SU-DHL-6 (cell line): ENCODE data around the gene PBX1.

Experiments used
- H2AFZ ChIP-seq: fragments of 200-600 bp; sonication (generic); 2 replicates; pipeline ENCODE4 v1.6.1; 2014; ENCODE audit warnings: low read depth, mild to moderate bottlenecking, moderate library complexity, mixed read lengths, antibody characterized with exemption, low read length; ENCODE audit not compliant: severe bottlenecking
- H3F3A ChIP-seq: fragments of 200-600 bp; shearing (Covaris generic); 2 replicates; pipeline ENCODE4 v1.6.0; 2016; ENCODE audit warnings: antibody characterized with exemption, mild to moderate bottlenecking; ENCODE audit not compliant: insufficient read depth
- H3K27ac ChIP-seq: fragments of 200-600 bp; sonication (generic); 2 replicates; pipeline ENCODE4 v1.5.1; 2016; ENCODE audit warnings: low read depth, mild to moderate bottlenecking, low read length, moderate library complexity, mixed read lengths
- H3K27me3 ChIP-seq: fragments of 200-600 bp; sonication (generic), shearing (Covaris generic); 2 replicates; pipeline ENCODE4 v1.6.0; 2014; ENCODE audit warnings: mild to moderate bottlenecking, low read length
- H3K36me3 ChIP-seq: fragments of 200-600 bp; sonication (generic); 2 replicates; pipeline ENCODE4 v1.6.1; 2014; ENCODE audit warnings: mild to moderate bottlenecking, low read length, mixed read lengths
- H3K4me2 ChIP-seq: fragments of 300-600, 200-600 bp; shearing (Covaris generic), sonication (generic); 2 replicates; pipeline ENCODE4 v1.6.0; 2014; ENCODE audit warnings: low read length, low read depth, mild to moderate bottlenecking; ENCODE audit not compliant: poor library complexity, severe bottlenecking
- H3K4me3 ChIP-seq: fragments of 200-600 bp; sonication (generic); 2 replicates; pipeline ENCODE4 v1.5.1; 2014; ENCODE audit warnings: antibody characterized with exemption, low read length, mild to moderate bottlenecking, mixed read lengths; ENCODE audit not compliant: insufficient read depth, poor library complexity, severe bottlenecking
- H3K79me2 ChIP-seq: fragments of 200-600 bp; sonication (generic); 2 replicates; pipeline ENCODE4 v1.6.1; 2014; ENCODE audit warnings: mild to moderate bottlenecking, low read length, moderate library complexity; ENCODE audit not compliant: insufficient read depth
- H3K9ac ChIP-seq: fragments of 200-600 bp; sonication (generic); 2 replicates; pipeline ENCODE4 v1.7.0; 2014; ENCODE audit warnings: mild to moderate bottlenecking, low read length
- H3K9me2 ChIP-seq: fragments of 200-600 bp; sonication (generic); replicated peaks from 2 replicates; pipeline ENCODE4 v1.6.1; 2014; ENCODE audit warnings: low read length; ENCODE audit not compliant: insufficient read depth
- H3K9me3 ChIP-seq: fragments of 200-600 bp; sonication (generic); 2 replicates; pipeline ENCODE4 v1.6.1; 2014; ENCODE audit warnings: low read length, mixed read lengths; ENCODE audit not compliant: insufficient read depth
- H4K20me1 ChIP-seq: fragments of 200-600 bp; sonication (generic); 2 replicates; pipeline ENCODE4 v1.6.1; 2014; ENCODE audit warnings: low read depth, mild to moderate bottlenecking, antibody characterized with exemption, low read length, moderate library complexity, mixed read lengths
- CTCF ChIP-seq: fragments of 200-600 bp; sonication (generic); IDR thresholded peaks from one replicate; pipeline ENCODE4 v1.5.1; 2017; ENCODE audit warnings: antibody characterized with exemption, mild to moderate bottlenecking, low read length, moderate library complexity; ENCODE audit not compliant: insufficient read depth, poor library complexity, severe bottlenecking
- EZH2phosphoT487 ChIP-seq: fragments of 200-600 bp; sonication (generic), shearing (Covaris generic); conservative IDR thresholded peaks from 2 replicates; pipeline ENCODE4 v1.6.1; 2018; ENCODE audit warnings: mild to moderate bottlenecking, antibody characterized with exemption, low read length, moderate library complexity, mixed read lengths

Gene PBX1

GRCh38 chr1:164643018-164643417, 84.0 kb downstream of the PBX1 start:
- Histone ChIP-seq H3K9me2 (no peaks in the 10 kb centered on the region), H3K27ac (no peak overlapping the region), H2AFZ (no peak overlapping the region), H3K4me2 (no peak overlapping the region), H4K20me1 (no peaks in the 10 kb centered on the region), H3K79me2 (no peaks in the 10 kb centered on the region), H3K9me3 (no peaks in the 10 kb centered on the region), H3K36me3 (no peaks in the 10 kb centered on the region), H3K9ac (no peak overlapping the region), H3K4me3 (no peak overlapping the region), H3F3A (no peaks in the 10 kb centered on the region), H3K27me3 (no peaks in the 10 kb centered on the region)
- no peak for TF ChIP-seq EZH2phosphoT487
- no peak for TF ChIP-seq CTCF

- Histone ChIP-seq H3F3A (no peaks in the 10 kb centered on the region), H2AFZ (no peak overlapping the region), H3K27ac (no peak overlapping the region), H4K20me1 (no peaks in the 10 kb centered on the region), H3K79me2 (no peaks in the 10 kb centered on the region), H3K9me2 (no peaks in the 10 kb centered on the region), H3K27me3 (no peaks in the 10 kb centered on the region), H3K9me3 (no peaks in the 10 kb centered on the region), H3K36me3 (no peaks in the 10 kb centered on the region), H3K4me2 (no peak overlapping the region), H3K9ac (no peak overlapping the region), H3K4me3 (no peak overlapping the region)
- TF ChIP-seq EZH2phosphoT487 (no peak), CTCF (no peak)
Observed at GRCh38 chr1:164644268-164644667, 85.3 kb downstream of the PBX1 start.

GRCh38 chr1:164644774-164645644, 86.0 kb downstream of the PBX1 start:
- Histone ChIP-seq H3F3A (no peaks in the 10 kb centered on the region), H3K27me3 (no peaks in the 10 kb centered on the region), H3K4me2 (no peak overlapping the region), H3K9me3 (no peaks in the 10 kb centered on the region), H3K79me2 (no peaks in the 10 kb centered on the region), H3K36me3 (no peaks in the 10 kb centered on the region), H3K27ac (no peak overlapping the region), H3K9ac (no peak overlapping the region), H4K20me1 (no peaks in the 10 kb centered on the region), H3K9me2 (no peaks in the 10 kb centered on the region), H2AFZ (no peak overlapping the region), H3K4me3 (no peak overlapping the region)
- TF ChIP-seq CTCF: no peak
- TF ChIP-seq EZH2phosphoT487: no peak
